ENCODE measurements around the gene DPAGT1.

The DPAGT1 gene

DNA sequence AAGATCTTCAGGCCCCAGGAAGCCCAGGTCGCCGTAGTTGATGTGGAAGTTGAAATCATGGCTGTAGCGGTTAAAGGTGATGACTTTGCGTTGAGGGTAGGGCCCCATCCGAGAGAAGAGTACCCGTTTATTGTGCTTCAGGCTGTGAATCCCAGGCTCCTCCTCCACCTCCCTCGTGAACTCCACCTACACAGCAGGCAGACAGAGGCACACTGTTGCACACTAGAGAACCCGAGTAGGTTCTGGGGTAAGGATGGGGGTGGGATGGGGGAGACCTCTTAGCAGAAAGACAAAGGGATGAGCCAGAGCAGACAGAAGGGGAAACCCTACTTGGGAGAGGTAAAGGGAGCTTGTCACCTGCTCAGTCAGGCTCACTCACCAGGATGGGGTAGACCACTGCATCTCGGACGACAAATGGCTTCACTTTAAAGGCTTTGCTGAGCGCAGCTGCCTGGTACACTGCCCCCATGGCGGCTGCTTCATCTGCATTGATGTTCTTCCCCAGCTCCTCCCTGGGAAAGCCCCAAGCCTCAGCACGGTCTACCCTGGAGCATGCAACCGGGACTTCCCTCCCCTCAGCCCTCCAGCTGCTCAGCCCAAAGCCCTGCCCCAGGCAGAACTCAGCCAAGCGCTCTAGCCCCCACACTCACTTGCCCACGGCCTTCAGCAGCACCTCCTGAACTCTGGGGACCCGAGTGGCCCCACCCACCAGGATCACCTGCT lies 50.1 kb downstream of the DPAGT1 start:
- peaks cover 12% of the 10 kb centered on the region for H3K4me1 ChIP-seq (ENCODE audit: control insufficient read depth, insufficient read depth, low read length)
- H3K4me3 ChIP-seq (ENCODE audit: low read length) = no peak overlapping the region
- H3K36me3 ChIP-seq (ENCODE audit: insufficient read depth, low read length) = peaks cover 86% of the 10 kb centered on the region
- H3K9me3 ChIP-seq (replicated peaks; ENCODE audit: low read length) = no peaks in the 10 kb centered on the region
- no peak overlapping the region for H3K9ac ChIP-seq (ENCODE audit: low read depth, low read length)
- no peak overlapping the region for H3K4me2 ChIP-seq (ENCODE audit: low read length)
- H3K27me3 ChIP-seq (ENCODE audit: control insufficient read depth, insufficient read depth, low read length) = no peaks in the 10 kb centered on the region

DNA sequence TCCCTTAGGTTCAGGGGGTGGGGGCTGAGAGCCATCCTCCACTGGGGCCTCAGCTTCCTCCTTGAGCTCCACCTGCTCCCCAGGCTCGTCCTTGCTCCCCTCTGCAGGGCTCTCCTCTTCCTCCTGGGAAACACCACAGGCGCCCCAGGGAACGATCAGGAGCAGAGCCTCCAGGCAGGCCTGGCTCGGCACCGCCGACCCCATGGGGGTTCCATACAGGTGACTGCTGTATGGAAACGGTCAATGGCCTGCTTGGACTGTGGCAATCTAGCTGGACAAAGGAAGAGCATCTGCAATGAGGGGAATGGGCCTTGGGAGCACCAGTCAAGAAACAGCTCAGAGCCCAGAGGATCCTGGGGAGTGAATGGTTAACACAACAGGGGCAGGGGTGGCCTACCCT lies 52.6 kb downstream of the DPAGT1 start:
- Histone ChIP-seq H3K36me3 (ENCODE audit: insufficient read depth, low read length) (peaks cover 93% of the 10 kb centered on the region), H3K4me2 (ENCODE audit: low read length) (no peak overlapping the region), H3K9ac (ENCODE audit: low read depth, low read length) (no peak overlapping the region), H3K4me3 (ENCODE audit: low read length) (no peak overlapping the region), H3K9me3 (replicated peaks; ENCODE audit: low read length) (no peaks in the 10 kb centered on the region), H3K4me1 (ENCODE audit: control insufficient read depth, insufficient read depth, low read length) (no peaks in the 10 kb centered on the region), H3K27me3 (ENCODE audit: control insufficient read depth, insufficient read depth, low read length) (no peaks in the 10 kb centered on the region)

DNA sequence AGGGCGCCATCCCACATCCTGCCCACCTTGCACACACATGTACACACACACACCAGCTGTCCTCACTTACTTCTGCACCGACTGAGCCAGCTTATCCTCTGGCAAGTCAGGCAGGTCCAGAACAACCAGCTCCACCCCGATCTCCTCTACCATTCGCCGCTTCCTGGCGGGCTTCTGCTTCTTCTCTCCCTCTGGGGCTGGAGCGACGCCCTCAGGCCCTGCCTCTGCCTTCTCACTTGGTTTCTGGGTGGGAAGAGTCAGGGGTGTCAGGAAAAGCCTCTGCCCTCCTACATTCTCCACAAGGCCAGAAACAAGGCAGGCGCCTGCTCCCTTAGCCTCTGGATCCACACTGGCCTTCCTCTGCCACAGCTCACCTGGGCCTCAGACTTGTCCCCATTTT lies 53.0 kb downstream of the DPAGT1 start:
- Histone ChIP-seq H3K9me3 (replicated peaks; ENCODE audit: low read length) (no peaks in the 10 kb centered on the region), H3K4me1 (ENCODE audit: control insufficient read depth, insufficient read depth, low read length) (no peaks in the 10 kb centered on the region), H3K36me3 (ENCODE audit: insufficient read depth, low read length) (peaks cover 89% of the 10 kb centered on the region), H3K27me3 (ENCODE audit: control insufficient read depth, insufficient read depth, low read length) (no peaks in the 10 kb centered on the region), H3K4me2 (ENCODE audit: low read length) (no peak overlapping the region), H3K9ac (ENCODE audit: low read depth, low read length) (no peak overlapping the region), H3K4me3 (ENCODE audit: low read length) (no peak overlapping the region)

DNA sequence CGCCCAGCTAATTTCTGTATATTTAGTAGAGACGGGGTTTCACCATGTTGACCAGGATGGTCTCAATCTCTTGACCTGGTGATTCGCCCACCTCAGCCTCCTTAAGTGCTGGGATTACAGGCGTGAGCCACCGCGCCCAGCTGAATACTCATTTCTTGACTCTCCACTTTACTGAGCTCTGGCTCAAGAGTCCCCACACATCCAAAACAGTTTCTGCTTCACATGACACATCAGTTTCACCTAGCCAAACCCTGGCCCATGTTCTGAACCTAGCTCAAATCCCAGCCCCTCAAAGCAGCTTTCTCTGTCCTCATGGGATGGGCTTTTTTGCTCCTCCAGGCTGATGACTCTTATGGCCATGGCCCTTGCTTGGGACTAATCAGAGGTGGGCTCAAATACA lies 54.4 kb downstream of the DPAGT1 start:
- H3K4me2 ChIP-seq (ENCODE audit: low read length) = no peak overlapping the region
- H3K9me3 ChIP-seq (replicated peaks; ENCODE audit: low read length) = no peaks in the 10 kb centered on the region
- no peaks in the 10 kb centered on the region for H3K4me1 ChIP-seq (ENCODE audit: control insufficient read depth, insufficient read depth, low read length)
- peaks cover 75% of the 10 kb centered on the region for H3K36me3 ChIP-seq (ENCODE audit: insufficient read depth, low read length)
- no peak overlapping the region for H3K4me3 ChIP-seq (ENCODE audit: low read length)
- no peaks in the 10 kb centered on the region for H3K27me3 ChIP-seq (ENCODE audit: control insufficient read depth, insufficient read depth, low read length)
- no peak overlapping the region for H3K9ac ChIP-seq (ENCODE audit: low read depth, low read length)
